Gastrocnemius medialis (tissue), 4 donors: Measurements from ENCODE around the gene PDSS2.

Experiments used
- POLR2A ChIP-seq, 2 donors: fragments of 450-650 bp; IDR thresholded peaks; one replicate each; pipeline ENCODE4 v1.6.1; 2017; ENCODE audit warnings: antibody characterized with exemption in 2 of 2, mild to moderate bottlenecking in 2 of 2, moderate library complexity in 2 of 2
- TF ChIP-seq, protein P1 (sequence below), 5 experiments: fragments of 450-650 bp in 3 of 5; fragments of 200-600 bp in 2 of 5; sonication (generic) in 2 of 5; IDR thresholded peaks in 4 of 5; conservative IDR thresholded peaks in 1 of 5; 1 replicate in 4 of 5; 2 replicates in 1 of 5; pipeline ENCODE4 v1.5.1; 2016 to 2019; ENCODE audit warnings: antibody characterized with exemption in 5 of 5, mild to moderate bottlenecking in 3 of 5, moderate library complexity in 3 of 5

DNA sequence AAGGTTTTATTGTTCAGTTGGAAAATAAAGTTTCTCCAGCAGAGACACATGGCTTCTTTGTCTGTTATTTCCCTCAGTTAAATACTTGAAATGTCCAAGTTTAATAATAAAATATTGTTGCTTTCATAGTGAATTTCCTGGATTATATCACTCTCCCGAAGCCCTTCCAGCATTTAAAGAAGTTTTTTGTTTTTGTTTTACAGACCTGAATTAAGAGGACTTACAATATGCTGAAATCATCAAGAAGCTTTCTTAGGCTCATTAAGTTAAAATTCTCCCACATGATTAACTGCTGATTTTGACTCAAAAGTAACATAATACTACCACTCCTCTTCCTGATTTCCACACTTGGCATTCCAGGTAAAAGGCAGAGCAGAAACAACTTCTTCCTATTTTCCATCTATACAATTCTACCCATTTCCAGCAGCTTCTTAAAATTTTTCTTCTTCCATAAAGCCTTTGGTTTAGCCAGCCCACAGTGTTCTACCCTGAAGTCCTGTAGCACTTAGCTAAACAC is 35.8 kb downstream of the PDSS2 start:
- TF ChIP-seq, protein P1, sequence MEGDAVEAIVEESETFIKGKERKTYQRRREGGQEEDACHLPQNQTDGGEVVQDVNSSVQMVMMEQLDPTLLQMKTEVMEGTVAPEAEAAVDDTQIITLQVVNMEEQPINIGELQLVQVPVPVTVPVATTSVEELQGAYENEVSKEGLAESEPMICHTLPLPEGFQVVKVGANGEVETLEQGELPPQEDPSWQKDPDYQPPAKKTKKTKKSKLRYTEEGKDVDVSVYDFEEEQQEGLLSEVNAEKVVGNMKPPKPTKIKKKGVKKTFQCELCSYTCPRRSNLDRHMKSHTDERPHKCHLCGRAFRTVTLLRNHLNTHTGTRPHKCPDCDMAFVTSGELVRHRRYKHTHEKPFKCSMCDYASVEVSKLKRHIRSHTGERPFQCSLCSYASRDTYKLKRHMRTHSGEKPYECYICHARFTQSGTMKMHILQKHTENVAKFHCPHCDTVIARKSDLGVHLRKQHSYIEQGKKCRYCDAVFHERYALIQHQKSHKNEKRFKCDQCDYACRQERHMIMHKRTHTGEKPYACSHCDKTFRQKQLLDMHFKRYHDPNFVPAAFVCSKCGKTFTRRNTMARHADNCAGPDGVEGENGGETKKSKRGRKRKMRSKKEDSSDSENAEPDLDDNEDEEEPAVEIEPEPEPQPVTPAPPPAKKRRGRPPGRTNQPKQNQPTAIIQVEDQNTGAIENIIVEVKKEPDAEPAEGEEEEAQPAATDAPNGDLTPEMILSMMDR (IDR thresholded peaks at IDR 0.05 in 4 of 5, conservative IDR thresholded peaks at IDR 0.05 in 1 of 5) = no peak
- TF ChIP-seq POLR2A (IDR thresholded peaks at IDR 0.05) = no peak
